ENCODE measurements around the gene NBAS. TPM values are rescaled to one million over a fixed set of nuclear protein-coding genes. Genes with fewer than 3 reads are reported as not detected.

Gene NBAS
- total RNA-seq, 2 experiments from 2014 or later, result 24.3 to 25.5 TPM

DNA sequence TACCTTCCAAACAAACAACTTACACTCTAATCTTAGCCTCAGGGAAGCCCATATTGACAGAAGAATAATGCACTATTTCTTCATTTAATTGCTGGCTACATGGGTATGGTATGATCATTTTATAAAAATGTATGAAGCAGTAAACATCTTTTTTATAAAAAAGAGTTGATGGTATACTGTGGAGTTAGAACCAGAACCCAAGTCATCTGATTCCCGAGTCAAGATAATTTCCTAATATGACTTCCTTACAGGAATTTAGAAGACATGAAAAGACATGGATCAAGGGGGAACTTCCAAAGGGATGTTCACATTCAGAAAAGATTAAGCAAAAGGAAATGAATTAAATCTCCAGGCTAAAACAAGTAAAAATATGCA is 171.8 kb downstream of the NBAS start:
- ATAC-seq (ENCODE audit: poor library complexity) (no peak), DNase-seq (no peak)
- peaks cover 79% of the 10 kb centered on the region for H3K36me3 Mint-ChIP-seq (ENCODE audit: low read depth)
- Histone ChIP-seq H3K4me1 (ENCODE audit: insufficient read depth, low read length) (no peaks in the 10 kb centered on the region), H3K27ac (ENCODE audit: low read depth in 1 of 2, low read length in 2 of 2) (no peak overlapping the region), H3K9me3 (ENCODE audit: control insufficient read depth in 1 of 2, insufficient read depth in 1 of 2, low read length in 2 of 2) (no peaks in the 10 kb centered on the region), H3K27me3 (ENCODE audit: control insufficient read depth in 1 of 2, insufficient read depth in 2 of 2, low read length in 2 of 2) (no peaks in the 10 kb centered on the region), H3K4me3 (ENCODE audit: low read length) (no peak overlapping the region), H3K36me3 (ENCODE audit: insufficient read depth, low read length) (peaks cover 18% of the 10 kb centered on the region)
- CTCF ChIA-PET, result no interaction called here
- no peaks in the 10 kb centered on the region for H3K9me3 Mint-ChIP-seq
- POLR2A ChIA-PET, result no interaction called here
- H3K27ac Mint-ChIP-seq, result no peak overlapping the region
- TF ChIP-seq, protein P1, sequence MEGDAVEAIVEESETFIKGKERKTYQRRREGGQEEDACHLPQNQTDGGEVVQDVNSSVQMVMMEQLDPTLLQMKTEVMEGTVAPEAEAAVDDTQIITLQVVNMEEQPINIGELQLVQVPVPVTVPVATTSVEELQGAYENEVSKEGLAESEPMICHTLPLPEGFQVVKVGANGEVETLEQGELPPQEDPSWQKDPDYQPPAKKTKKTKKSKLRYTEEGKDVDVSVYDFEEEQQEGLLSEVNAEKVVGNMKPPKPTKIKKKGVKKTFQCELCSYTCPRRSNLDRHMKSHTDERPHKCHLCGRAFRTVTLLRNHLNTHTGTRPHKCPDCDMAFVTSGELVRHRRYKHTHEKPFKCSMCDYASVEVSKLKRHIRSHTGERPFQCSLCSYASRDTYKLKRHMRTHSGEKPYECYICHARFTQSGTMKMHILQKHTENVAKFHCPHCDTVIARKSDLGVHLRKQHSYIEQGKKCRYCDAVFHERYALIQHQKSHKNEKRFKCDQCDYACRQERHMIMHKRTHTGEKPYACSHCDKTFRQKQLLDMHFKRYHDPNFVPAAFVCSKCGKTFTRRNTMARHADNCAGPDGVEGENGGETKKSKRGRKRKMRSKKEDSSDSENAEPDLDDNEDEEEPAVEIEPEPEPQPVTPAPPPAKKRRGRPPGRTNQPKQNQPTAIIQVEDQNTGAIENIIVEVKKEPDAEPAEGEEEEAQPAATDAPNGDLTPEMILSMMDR (IDR thresholded peaks at IDR 0.05), result no peak
- no peak overlapping the region for H3K4me3 Mint-ChIP-seq
- H3K27me3 Mint-ChIP-seq, result no peaks in the 10 kb centered on the region
- no peaks in the 10 kb centered on the region for H3K4me1 Mint-ChIP-seq (ENCODE audit: low read depth)
- intact Hi-C loops (cut with DNase I, micrococcal nuclease), result no loop called here

DNA sequence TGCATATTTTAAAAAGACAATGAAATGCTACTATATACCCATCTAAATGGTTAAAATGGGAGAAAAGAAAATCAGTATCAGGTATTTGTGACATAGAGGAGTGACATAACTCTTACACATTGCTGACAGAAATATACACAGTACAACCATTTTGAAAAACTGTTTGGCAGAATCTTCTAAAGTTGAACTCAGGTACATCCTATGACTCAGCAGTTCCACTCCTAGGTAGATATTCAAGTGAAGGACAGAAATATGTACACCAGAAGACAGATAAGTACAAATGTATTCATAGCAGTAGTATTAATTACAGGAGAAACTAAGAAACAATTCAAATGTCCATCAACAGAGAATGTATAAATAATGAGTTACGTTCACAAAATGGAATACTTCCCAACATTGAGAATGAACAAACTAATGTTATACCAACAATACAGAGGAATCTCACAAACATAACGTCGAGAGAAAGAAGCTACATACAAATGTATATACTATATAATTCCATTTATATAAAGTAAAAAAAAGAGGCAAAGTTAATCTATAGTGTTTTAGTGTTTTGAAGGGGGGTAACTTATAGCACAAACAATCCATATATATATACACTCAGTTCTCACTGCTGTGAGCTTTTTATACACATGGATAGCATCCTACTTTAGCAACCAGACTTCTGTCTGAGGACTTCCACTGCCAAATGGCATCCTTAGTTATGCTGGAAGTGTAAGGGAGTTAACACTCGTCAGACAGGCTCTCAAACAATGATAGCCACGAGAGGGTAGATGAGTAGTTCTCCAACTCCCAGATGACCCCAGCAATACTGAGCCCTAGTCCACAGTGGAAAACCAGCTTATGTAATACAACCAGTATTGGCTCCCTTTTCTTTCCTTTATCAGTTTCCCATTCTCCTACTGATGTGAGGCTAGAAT is 172.5 kb downstream of the NBAS start:
- no peaks in the 10 kb centered on the region for H3K9me3 ChIP-seq (ENCODE audit: control insufficient read depth in 1 of 2, insufficient read depth in 1 of 2, low read length in 2 of 2)
- peaks cover 18% of the 10 kb centered on the region for H3K36me3 ChIP-seq (ENCODE audit: insufficient read depth, low read length)
- H3K4me3 ChIP-seq (ENCODE audit: low read length), result no peak overlapping the region
- ChIA-PET POLR2A (no interaction called here), CTCF (no interaction called here)
- Mint-ChIP-seq H3K27me3 (no peaks in the 10 kb centered on the region), H3K27ac (no peak overlapping the region), H3K9me3 (no peaks in the 10 kb centered on the region), H3K4me1 (ENCODE audit: low read depth) (no peaks in the 10 kb centered on the region), H3K4me3 (no peak overlapping the region), H3K36me3 (ENCODE audit: low read depth) (peaks cover 79% of the 10 kb centered on the region)
- DNase-seq (no peak), ATAC-seq (ENCODE audit: poor library complexity) (no peak)
- H3K27ac ChIP-seq (ENCODE audit: low read depth in 1 of 2, low read length in 2 of 2), result no peak overlapping the region
- H3K4me1 ChIP-seq (ENCODE audit: insufficient read depth, low read length), result no peaks in the 10 kb centered on the region
- H3K27me3 ChIP-seq (ENCODE audit: control insufficient read depth in 1 of 2, insufficient read depth in 2 of 2, low read length in 2 of 2), result no peaks in the 10 kb centered on the region
- intact Hi-C loops (cut with DNase I, micrococcal nuclease), result no loop called here
- TF ChIP-seq, protein P1 (IDR thresholded peaks at IDR 0.05), result no peak

DNA sequence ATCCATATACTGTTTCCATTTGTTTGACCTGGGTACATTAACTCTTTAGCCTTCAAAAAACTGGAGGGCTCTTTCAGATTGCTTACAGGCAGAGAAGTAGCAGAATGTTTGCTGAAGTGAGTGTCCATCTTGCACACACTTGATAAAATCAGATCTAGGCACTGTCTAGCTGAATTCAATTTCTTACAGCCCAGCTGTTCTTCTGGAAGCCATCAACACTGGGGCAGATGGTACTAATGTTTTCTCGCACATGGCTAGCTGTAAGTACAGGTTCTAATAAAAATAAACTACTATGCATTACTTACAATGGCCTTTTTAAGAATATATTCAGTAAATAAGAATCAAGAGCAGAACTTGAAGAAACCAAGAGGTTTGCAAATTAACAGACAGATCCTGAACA is 175.9 kb downstream of the NBAS start:
- Mint-ChIP-seq H3K4me1 (ENCODE audit: low read depth) (no peaks in the 10 kb centered on the region), H3K9me3 (no peaks in the 10 kb centered on the region), H3K36me3 (ENCODE audit: low read depth) (peaks cover 66% of the 10 kb centered on the region), H3K27ac (no peak overlapping the region), H3K4me3 (no peak overlapping the region), H3K27me3 (no peaks in the 10 kb centered on the region)
- CTCF ChIA-PET, result no interaction called here
- TF ChIP-seq, protein P1 (IDR thresholded peaks at IDR 0.05), result no peak
- Histone ChIP-seq H3K4me1 (ENCODE audit: insufficient read depth, low read length) (no peaks in the 10 kb centered on the region), H3K27me3 (ENCODE audit: control insufficient read depth in 1 of 2, insufficient read depth in 2 of 2, low read length in 2 of 2) (no peaks in the 10 kb centered on the region), H3K27ac (ENCODE audit: low read depth in 1 of 2, low read length in 2 of 2) (no peak overlapping the region), H3K4me3 (ENCODE audit: low read length) (no peak overlapping the region), H3K36me3 (ENCODE audit: insufficient read depth, low read length) (peaks cover 25% of the 10 kb centered on the region), H3K9me3 (ENCODE audit: control insufficient read depth in 1 of 2, insufficient read depth in 1 of 2, low read length in 2 of 2) (no peaks in the 10 kb centered on the region)
- ATAC-seq (ENCODE audit: poor library complexity) (no peak), DNase-seq (no peak)
- intact Hi-C loops (cut with DNase I, micrococcal nuclease), result no loop called here
- POLR2A ChIA-PET, result no interaction called here

Data from CD4-positive, alpha-beta T cell (primary cell).